Limb (tissue), 2 donors: ENCODE results near the gene TDRD12.
"Not testable (repeated sequence)": the region's sequence is repeated elsewhere in the genome, so short reads cannot be mapped to it uniquely, and the experiment has no call there.

Experiments used
- DNase-seq, 2 donors: peaks; one replicate each; pipeline ENCODE4 v3.0.0-alpha.2; 2016; ENCODE audit errors: extremely low spot score in 2 of 2

The TDRD12 gene

DNA sequence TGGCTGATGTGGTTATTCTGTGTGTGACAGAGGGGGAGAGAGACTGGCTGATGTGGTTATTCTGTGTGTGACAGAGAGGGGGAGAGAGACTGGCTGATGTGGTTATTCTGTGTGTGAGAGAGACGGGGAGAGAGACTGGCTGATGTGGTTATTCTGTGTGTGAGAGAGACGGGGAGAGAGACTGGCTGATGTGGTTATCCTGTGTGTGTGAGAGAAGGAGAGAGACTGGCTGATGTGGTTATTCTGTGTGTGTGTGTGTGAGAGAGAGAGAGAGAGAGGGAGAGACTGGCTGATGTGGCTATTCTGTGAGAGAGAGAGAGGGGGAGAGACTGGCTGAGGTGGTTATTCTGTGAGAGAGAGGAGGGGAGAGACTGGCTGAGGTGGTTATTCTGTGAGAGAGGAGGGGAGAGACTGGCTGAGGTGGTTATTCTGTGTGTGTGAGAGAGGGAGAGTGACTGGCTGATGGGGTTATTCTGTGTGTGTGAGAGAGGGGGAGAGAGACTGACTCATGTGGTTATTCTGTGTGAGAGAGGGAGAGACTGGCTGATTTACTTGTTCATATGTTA, 27.1 kb downstream of the TDRD12 start:
- DNase-seq = not testable (repeated sequence)

DNA sequence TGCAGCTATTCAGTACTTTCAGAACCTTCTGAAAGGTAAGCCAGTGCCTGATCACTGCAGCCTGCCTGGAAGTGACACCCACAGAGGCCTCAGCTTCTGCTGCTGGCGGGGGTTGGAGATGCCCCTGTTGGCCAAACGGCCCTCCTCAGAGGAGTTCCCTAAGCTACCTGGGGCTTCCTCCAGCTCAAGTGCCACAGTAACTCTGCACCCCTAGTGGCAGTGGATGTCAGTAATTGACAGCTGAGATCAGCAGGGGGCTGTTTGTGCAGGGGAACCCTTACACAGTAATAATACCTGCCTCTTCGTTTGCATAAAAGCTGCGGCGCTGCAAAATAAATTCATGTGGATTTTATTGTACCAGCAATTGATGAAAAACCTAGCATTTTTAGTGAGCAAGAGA, 28.9 kb downstream of the TDRD12 start:
- DNase-seq = no peak

DNA sequence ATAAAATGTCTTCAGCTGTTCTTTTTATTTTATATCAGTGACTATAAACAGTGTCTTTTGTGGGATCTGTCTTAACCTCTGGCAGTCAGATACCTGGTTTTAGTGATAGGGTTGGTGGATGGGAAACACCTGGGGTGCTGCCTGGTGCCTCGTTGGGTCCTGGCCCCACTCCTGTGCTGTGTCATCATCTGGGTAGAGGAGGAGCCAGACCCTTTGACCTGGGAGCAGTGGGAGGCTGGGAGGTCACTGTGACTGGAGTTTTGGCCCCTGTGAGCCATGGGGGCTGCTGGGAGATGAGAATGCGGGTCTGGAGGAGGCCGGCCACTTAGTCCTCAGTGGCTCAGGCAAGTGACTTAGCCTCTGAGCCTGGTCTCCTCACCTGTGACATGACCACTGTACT, 29.4 kb downstream of the TDRD12 start:
- no peak for DNase-seq

DNA sequence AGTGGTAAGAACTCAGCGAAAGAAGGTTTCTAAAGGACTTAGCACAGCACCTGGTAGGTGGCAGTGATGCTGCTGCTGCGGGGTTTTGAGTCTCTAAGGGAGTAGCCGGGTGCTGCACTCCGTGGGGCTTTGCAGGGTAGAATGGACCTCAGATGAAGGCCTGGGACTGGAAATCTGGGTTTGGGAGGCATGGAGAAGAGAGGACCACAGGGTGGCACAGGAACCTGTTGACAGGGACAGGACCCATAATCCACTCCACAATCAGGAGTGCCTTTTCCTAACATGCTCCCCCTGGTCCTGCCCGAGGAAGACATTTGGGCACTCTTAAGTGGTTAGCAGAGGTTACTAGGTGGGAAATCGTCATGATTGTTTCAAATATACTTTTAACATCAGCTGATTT, 29.8 kb downstream of the TDRD12 start:
- no peak for DNase-seq

DNA sequence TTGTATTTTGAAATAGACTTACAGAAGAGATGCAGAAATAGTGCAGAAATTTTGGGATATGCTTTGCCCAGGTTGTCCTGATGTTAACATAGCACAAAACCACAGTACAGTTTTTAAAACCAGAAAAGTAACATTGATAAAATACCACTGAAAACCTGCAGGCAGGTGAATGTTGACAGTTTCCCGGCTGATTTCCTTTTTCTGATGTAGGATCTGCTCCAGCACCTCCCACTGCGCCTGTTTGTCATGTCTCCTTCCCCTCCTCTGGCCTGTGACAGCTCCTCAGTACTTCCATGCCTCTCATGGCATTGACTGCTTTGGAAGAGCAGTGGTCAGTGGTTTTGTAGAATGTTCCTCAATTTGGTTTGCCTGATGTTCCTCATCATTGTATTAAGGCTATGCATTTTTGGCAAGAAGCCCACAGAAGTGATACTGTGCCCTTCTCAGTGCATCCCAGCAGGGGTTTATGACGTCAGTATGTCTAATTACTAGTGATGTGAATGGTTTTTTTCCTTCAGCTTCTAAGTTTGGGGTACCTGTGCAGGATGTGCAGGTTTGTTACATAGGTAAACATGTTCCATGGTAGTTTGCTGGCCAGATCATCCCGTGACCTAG, 31.0 kb downstream of the TDRD12 start:
- no peak for DNase-seq

DNA sequence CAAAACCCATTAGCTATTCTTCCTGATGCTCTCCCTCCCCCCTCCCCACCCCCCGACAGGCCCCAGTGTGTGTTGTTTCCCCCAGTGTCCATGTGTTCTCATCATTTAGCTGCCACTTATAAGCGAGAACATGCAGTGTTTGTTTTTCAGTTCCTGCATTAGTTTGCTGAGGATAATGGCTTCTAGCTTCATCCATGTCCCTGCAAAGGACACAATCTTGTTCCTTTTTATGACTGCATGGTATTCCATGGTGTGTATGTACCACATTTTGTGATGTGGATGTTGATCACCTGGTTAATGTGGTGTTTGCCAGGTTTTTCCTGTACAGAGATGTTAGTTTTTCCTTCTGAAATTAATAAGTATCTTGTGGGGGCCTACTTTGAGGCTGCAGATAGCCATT, 31.5 kb downstream of the TDRD12 start:
- no peak for DNase-seq

DNA sequence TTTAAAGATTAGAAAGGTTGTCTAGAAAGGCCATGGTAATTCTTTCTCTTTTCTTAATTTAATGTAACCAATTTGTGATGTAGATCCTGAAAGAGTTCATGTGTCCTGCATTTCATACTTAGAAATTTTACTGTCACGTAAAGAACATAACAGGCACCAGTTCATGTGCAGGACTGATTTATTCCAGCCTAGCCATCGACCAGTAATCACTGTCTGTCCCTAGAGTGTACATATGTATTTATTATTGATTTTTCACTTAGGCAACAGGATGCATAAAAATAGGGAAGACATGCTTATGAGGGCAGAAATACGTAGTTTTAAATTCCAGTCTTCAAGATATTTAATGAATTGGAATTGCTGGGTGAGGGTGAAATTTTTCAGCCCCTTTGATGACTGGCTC, 37.6 kb downstream of the TDRD12 start:
- DNase-seq = no peak

DNA sequence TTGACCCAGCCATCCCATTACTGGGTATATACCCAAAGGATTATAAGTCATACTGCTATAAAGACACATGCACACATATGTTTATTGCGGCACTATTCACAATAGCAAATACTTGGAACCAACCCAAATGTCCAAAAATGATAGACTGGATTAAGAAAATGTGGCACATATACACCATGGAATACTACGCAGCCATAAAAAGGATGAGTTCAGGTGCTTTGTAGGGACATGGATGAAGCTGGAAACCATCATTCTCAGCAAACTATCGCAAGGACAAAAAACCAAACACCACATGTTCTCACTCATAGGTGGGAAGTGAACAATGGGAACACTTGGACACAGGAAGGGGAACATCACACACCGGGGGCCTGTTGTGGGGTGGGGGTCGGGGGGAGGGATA, 45.8 kb downstream of the TDRD12 start:
- DNase-seq = not testable (repeated sequence)

DNA sequence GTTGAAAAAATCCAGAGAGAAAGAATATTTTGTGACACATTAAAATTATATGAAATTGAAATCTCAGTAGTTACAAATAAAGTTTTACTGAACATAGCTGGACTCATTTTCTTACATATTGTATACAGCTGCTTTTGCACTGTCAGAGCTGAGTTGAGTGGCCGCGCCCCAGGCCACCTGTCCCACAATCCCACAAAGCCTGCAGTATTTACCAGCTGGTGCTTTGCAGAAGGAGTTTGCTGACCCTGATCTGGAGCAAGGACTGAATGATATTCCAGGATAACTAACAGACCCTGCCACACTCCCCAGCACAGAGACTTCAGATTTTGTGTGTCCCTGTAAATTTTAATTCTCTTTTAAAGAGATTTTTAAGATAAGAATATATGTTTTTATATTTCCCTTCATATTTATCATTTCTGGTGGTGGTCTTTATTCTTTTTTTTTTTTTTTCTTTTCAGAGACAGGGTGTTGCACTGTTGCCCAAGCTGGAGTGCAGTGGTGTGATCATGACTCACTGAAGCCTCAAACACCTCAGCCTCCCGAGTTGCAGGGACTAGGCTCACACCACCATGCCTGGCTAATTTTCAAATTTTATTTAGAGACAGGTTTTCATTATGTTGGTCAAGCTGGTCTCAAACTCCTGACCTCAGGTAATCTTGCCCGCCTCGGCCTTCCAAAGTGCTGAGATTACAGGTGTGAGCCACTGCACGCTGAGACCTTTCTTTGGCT, 48.5 kb downstream of the TDRD12 start:
- DNase-seq = no peak

DNA sequence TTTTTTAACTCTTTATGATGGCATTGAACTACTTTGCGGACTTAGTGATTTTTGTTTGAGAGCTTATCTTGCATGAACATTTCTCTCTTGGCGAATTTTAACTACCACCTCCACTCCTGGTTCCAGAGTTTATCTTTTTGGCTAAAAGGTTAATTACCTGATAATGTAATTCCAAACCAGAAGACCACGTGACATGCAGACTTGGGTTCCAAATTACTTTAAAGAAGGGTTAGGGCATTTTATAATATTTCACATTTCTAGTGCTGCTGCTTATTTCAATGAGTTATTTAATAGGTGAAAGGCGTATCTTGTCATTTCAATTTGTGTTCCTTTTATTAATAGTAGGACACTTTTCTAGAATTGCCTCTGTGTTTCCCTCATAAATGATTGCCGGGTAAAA, 52.0 kb downstream of the TDRD12 start:
- no peak for DNase-seq

DNA sequence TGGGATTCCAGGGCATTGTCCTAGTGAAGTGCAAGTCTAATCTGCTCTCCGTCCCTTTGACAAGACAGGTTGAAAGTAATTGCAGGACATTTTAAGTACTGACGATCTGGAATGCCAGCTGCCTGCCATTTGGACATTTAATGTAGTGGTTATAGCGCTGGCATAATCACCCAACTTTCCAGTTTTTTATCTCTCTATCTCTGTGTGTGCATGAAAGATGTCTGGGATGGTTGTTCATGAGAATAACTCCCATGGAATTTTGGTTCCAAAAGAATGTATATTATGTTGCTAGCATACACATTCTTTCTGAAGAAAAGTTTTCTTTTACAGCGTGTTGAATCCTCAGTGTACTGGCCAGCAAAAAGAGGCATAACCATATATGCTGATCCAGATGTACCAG, 53.6 kb downstream of the TDRD12 start:
- no peak for DNase-seq

DNA sequence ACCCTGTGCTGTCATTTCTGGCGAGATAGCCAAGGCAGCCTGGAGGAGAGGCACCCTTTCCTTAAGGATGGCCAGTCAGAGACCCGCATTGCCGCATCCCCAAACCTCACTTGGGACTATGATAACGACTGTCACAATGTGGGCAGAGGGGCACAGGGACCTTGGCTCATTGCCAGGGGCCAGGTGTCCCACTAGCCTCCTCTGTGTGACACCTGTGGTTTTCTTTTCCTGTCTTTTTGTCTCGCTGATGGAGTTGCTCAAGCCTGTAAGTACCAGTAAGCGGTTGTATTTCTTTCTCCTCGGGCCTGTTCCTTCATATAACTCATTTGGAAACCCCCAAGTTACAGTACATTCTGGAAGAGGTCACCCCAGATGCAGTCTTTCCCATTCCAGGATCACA, 59.5 kb downstream of the TDRD12 start:
- DNase-seq = no peak

DNA sequence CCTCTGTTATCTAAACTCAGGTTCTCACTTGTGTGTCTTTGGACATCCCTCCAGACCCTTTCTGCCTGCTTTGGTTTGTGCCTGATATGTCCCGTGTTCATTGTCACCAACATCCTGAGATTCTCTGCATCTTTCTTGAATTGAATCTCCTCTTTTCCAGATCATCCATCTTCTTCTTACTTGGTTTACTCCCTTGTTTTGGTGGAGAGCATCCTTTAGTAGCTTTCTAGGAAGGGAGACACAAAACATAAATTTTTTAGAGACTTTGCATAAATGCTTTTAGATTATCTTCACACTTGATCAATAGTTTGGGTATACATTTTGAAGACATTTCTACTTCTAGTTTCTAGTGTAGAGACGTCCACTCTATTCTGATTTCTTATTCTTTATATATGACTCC, 61.7 kb downstream of the TDRD12 start:
- no peak for DNase-seq

DNA sequence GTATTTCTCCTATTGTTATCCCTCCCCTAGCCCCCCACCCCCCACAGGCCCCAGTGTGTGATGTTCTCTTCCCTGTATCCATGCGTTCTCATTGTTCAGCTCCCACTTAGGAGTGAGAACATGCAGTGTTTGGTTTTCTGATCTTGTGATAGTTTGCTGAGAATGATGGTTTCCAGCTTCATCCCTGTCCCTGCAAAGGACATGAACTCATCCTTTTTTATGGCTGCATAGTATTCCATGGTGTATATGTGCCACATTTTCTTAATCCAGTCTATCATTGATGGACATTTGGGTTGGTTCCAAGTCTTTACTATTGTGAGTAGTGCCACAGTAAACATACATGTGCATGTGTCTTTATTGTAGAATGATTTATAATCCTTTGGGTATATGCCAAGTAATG, 62.5 kb downstream of the TDRD12 start:
- not testable (repeated sequence) for DNase-seq

DNA sequence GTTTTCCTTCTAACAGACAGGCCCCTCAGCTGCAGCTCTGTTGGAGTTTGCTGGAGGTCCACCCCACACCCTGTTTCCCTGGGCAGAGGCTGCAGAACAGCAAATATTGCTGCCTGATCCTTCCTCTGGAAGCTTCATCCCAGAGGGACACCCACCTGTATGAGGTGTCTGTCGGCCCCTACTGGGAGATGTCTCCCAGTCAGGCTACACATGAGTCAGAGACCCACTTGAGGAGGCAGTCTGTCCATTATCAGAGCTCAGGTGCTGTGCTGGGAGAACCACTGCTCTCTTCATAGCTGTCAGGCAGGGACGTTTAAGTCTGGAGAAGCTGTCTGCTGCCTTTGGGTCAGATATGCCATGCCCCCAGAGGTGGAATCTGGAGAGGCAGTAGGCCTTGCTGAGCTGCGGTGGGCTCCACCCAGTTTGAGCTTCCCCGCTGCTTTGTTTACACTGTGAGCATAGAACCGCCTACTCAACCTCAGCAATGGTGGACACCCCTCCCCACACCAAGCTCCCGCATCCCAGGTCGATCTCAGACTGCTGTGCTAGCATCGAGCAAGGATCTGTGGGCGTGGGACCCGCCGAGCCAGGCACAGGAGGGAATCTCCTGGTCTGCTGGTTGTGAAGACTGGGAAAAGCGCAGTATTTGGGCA, 67.7 kb downstream of the TDRD12 start:
- DNase-seq = not testable (repeated sequence)

DNA sequence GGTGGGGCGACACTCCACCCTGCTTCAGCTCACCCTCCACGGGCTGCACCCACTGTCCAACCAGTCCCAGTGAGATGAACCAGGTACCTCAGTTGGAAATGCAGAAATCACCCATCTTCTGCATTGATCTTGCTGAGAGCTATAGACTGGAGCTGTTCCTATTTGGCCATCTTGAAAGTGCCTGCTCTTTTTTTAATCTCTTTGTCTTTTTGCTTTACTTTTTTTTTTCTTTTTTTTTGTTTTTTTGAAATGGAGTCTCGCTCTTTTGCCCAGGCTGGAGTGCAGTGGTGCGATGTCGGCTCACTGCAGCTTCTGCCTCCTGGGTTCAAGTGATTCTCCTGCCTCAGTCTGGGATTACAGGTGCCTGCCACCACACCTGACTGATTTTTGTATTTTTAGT, 68.3 kb downstream of the TDRD12 start:
- DNase-seq = not testable (repeated sequence)

DNA sequence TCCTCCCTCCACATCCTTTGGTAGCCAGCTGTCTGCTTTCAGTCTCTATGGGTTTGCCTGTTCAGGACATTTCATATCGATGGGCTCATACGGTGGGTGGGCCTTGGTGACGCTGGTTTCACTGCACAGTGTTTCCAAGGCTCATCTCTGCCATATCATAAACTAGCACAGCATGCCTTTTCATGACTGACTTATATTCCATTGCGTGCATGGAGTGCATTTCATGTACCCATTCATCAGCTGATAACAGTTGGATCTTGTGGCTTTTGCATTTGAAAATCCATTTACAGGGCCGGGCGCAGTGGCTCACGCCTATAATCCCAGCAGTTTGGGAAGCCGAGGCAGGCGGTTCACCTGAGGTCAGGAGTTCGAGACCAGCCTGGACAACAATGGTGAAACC, 69.9 kb downstream of the TDRD12 start:
- no peak for DNase-seq

DNA sequence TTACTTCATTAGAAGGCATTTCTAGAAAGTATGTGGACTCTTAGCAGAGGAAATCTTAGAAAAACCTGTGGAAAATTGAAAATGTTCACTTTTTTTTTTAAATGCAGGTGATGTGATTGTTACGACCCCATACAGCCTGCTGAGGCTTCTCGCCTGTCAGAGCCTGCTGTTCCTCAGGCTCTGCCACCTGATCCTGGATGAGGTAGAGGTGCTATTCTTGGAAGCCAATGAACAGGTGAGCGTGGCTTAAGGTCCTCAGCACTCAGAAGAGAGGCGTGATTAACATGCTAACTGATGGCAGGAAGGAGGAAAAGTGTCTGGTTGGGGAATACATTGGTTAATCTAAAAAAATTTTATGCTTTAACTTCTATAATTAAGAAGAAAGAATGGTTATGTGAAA, 78.6 kb downstream of the TDRD12 start:
- DNase-seq = no peak

DNA sequence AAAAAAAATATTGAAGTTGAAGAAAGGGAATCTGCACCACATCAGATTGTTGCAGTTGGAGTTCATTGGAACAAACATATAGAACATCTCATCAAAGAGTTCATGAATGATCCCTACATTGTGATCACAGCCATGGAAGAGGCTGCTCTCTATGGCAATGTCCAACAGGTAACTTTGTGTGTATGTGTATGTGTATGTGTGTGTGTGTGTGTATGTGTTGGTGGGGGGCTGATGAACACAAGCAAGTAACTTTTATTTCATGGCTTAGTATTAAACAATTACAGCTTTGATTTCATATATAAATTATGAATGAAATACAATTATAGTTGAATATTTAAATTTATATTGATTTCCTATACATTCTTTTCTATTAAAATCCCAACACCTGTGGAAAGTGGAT, 80.6 kb downstream of the TDRD12 start:
- no peak for DNase-seq

DNA sequence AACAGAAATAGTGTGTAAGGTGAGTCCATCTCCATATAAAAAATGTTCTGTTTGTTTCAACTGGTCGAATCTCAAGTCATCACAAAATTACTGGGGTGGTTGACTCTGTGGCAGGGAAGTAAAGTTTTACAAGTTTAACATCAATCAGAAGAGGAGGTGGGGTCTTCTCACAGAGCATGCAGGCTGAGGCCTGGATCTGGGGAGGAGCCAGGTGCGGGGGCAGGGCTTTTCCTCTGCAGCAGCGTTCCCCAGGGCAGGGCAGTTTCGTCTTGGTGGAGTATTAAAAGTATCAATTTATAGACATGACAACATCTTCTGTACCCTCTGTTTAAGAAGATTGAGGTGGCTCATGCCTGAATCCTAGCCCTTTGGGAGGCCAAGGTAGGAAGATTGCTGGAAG, 81.2 kb downstream of the TDRD12 start:
- DNase-seq = no peak

DNA sequence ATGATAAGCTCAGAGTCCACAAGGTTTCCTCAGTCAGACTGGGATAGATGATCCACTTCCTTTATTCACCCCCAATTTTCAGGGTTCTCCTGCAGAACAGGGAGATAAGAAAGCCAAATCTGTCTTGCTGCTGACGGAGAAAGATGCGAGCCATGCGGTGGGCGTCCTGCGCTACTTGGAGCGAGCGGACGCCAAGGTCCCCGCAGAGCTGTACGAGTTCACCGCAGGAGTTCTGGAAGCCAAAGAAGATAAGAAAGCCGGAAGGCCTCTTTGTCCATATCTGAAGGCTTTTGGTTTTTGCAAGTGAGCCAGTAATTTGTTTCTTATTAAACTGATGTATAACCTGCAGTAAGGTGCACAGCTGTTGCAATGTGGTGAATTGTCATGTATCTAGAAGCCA, 83.3 kb downstream of the TDRD12 start:
- DNase-seq = no peak

DNA sequence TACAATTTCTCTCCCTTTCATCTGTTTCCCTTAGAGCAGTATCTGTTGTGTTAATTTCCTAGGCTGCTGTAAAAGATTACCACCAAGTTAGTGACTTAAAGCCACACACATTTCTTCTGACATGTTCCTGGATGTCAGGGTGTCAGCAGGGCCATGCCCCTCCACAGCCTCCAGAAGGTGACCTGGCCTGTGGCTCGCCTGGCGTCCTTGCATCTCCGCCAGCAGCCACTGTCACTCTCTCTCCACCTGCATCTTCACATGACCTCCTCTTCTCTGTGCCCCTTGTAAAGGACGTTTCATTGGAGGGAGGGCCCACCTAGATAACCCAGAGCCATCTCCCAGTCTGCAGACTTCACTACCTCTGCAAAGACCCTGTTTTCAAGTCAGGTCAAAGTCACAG, 88.7 kb downstream of the TDRD12 start:
- no peak for DNase-seq

DNA sequence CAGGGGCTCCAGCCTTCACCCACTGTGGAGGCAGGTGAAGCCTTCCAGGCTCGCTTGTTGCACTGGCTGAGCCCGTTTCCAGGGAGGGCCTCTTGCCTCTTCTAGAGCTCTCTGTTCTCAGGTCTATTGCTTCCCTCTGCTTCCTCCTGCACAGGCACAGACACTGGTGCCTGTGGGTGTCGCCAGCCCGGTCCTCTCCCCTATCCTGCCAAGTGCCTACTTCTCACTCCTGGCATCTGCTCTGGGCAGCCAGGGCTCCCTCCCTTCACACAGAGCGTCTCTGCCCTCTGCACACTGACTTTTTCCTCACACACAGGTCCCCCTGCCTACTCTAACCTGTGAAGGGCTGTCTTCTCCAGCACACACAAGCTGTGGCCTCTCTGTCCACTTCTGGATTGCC, 89.7 kb downstream of the TDRD12 start:
- no peak for DNase-seq
